K562 (cell line): Measurements from ENCODE around the gene LRRC74B. TPM values are rescaled to one million over a fixed set of nuclear protein-coding genes. Genes with fewer than 3 reads are reported as not detected.

Source experiments
- ATAC-seq: fragments of 200-7000 bp; cut with Tn5 transposase; 3 replicates; pipeline ENCODE4 v1.9.1; 2020; ENCODE audit warnings: moderate library complexity
- BruUV-seq: library from RNA; stranded (reverse); fragments of 400-500 nt; replicated peaks from 2 replicates; lab custom pipeline; 2021; lab: Mats Ljungman, UMichigan
- CTCF ChIA-PET: fragments of 300-600 bp; formaldehyde crosslinking; extraction: SDS; loops from one replicate; lab custom pipeline; 2021; ENCODE audit warnings: low intra/inter-chr PET ratio; lab: Yijun Ruan, JAX
- POLR2A ChIA-PET: fragments of 300-600, 350-650 bp; sonication (Branson Sonifier 250); formaldehyde crosslinking; extraction: SDS; loops from one replicate; lab custom pipeline; 2021; ENCODE audit warnings: antibody characterized with exemption, inconsistent platforms; lab: Yijun Ruan, JAX
- DNase-seq, 4 experiments: peaks; one replicate each; pipeline versions ENCODE4 v3.0.0 to v3.0.0-alpha.2; 2011 to 2018; ENCODE audit warnings: low spot score in 3 of 4, mixed read lengths in 3 of 4; ENCODE audit errors: extremely low read depth in 1 of 4
- FAIRE-seq: peaks from 2 replicates; lab custom pipeline; 2011; peaks lifted over from hg19 to GRCh38; lab: Jason Lieb, UNC
- H2AFZ ChIP-seq: 2 replicates; pipeline ENCODE4 v1.6.0; 2011; ENCODE audit warnings: low read depth, low read length, control low read depth, inconsistent platforms
- H3K27ac ChIP-seq: fragments of 200-600 bp; 3 replicates; pipeline ENCODE4 v1.8.0; 2011; ENCODE audit warnings: low read depth, mild to moderate bottlenecking, control low read depth, inconsistent platforms, low read length, moderate library complexity, mixed read lengths; ENCODE audit errors: extremely low read depth
- H3K27me3 ChIP-seq, 2 experiments: fragments of 300-600 bp in 1 of 2; 2 replicates in 1 of 2; 3 replicates in 1 of 2; pipeline versions ENCODE4 v1.6.0 to v1.8.0; 2011; ENCODE audit warnings: inconsistent platforms in 2 of 2, low read length in 2 of 2, mild to moderate bottlenecking in 1 of 2, mixed read lengths in 1 of 2, moderate library complexity in 1 of 2; ENCODE audit not compliant: control insufficient read depth in 2 of 2, insufficient read depth in 2 of 2
- H3K36me3 ChIP-seq: fragments of 300-600 bp; 3 replicates; pipeline ENCODE4 v1.8.0; 2011; ENCODE audit warnings: mild to moderate bottlenecking, low read length, inconsistent platforms; ENCODE audit not compliant: control insufficient read depth, insufficient read depth
- H3K4me1 ChIP-seq, 2 experiments: fragments of 200-600 bp in 1 of 2; replicated peaks in 1 of 2; 2 replicates in 1 of 2; 3 replicates in 1 of 2; pipeline versions ENCODE4 v1.5.1 to v1.8.0; 2011; ENCODE audit warnings: inconsistent platforms in 2 of 2, low read length in 2 of 2, mild to moderate bottlenecking in 1 of 2, mixed read lengths in 1 of 2, moderate library complexity in 1 of 2; ENCODE audit not compliant: control insufficient read depth in 2 of 2, insufficient read depth in 2 of 2
- H3K4me2 ChIP-seq: 2 replicates; pipeline ENCODE4 v1.6.1; 2011; ENCODE audit warnings: low read length, control low read depth, inconsistent platforms, mixed read lengths; ENCODE audit not compliant: insufficient read depth
- H3K4me3 ChIP-seq: fragments of 200-600 bp; sonication (generic), shearing (Covaris generic); 2 replicates; pipeline ENCODE4 v1.5.1; 2016; ENCODE audit warnings: control low read depth, inconsistent platforms
- H3K79me2 ChIP-seq: fragments of 200-600 bp; 3 replicates; pipeline ENCODE4 v1.8.0; 2011; ENCODE audit warnings: low read length, inconsistent platforms; ENCODE audit not compliant: control insufficient read depth, insufficient read depth
- H3K9ac ChIP-seq, 2 experiments: 2 replicates each; pipeline versions ENCODE4 v1.6.0 to v1.6.1; 2011; ENCODE audit warnings: low read depth in 2 of 2, low read length in 2 of 2, control low read depth in 1 of 2, inconsistent platforms in 1 of 2, mild to moderate bottlenecking in 1 of 2, mixed read lengths in 1 of 2; ENCODE audit not compliant: insufficient read depth in 1 of 2
- H3K9me1 ChIP-seq: one replicate; pipeline ENCODE4 v1.6.0; 2011; ENCODE audit warnings: inconsistent platforms, mild to moderate bottlenecking, low read length, moderate library complexity; ENCODE audit not compliant: control insufficient read depth, insufficient read depth
- H3K9me3 ChIP-seq: replicated peaks from 2 replicates; pipeline ENCODE4 v1.5.1; 2011; ENCODE audit warnings: low read depth, low read length, inconsistent platforms; ENCODE audit not compliant: control insufficient read depth, insufficient read depth
- H4K20me1 ChIP-seq: replicated peaks from 2 replicates; pipeline ENCODE4 v1.6.1; 2011; ENCODE audit warnings: low read length, inconsistent platforms, mixed read lengths; ENCODE audit not compliant: control insufficient read depth, insufficient read depth
- ARID1B ChIP-seq: fragments of 450-650 bp; IDR thresholded peaks from 2 replicates; pipeline ENCODE4 v1.6.1; 2016; ENCODE audit warnings: antibody characterized with exemption, mild to moderate bottlenecking, inconsistent platforms
- CLOCK ChIP-seq: fragments of 250-450 bp; sonication (Bioruptor Pico); IDR thresholded peaks from 2 replicates; pipeline ENCODE4 v1.4.0; 2020; ENCODE audit warnings: mild to moderate bottlenecking, moderate library complexity, borderline replicate concordance
- FOXK1 ChIP-seq: sonication (generic); formaldehyde crosslinking; IDR thresholded peaks from 2 replicates; pipeline ENCODE4 v1.8.0; 2022; ENCODE audit warnings: missing genetic modification reagents, mild to moderate bottlenecking, borderline replicate concordance
- FOXP1 ChIP-seq: sonication (generic); formaldehyde crosslinking; IDR thresholded peaks from 2 replicates; pipeline ENCODE4 v1.8.0; 2022; ENCODE audit warnings: mild to moderate bottlenecking, missing genetic modification reagents
- GTF2B ChIP-seq: IDR thresholded peaks from 2 replicates; pipeline ENCODE4 v1.6.1; 2011; ENCODE audit not compliant: insufficient read length; ENCODE audit errors: extremely low read depth
- HIVEP1 ChIP-seq: fragments of 250-450 bp; sonication (Bioruptor Pico); IDR thresholded peaks from 2 replicates; pipeline ENCODE4 v1.4.0; 2020; ENCODE audit warnings: mild to moderate bottlenecking
- KAT7 ChIP-seq: sonication (generic); formaldehyde crosslinking; IDR thresholded peaks from 2 replicates; pipeline ENCODE4 v1.8.0; 2022; ENCODE audit warnings: missing genetic modification reagents, mild to moderate bottlenecking, borderline replicate concordance
- KLF13 ChIP-seq: fragments of 450-650 bp; IDR thresholded peaks from 2 replicates; pipeline ENCODE4 v1.6.1; 2016; ENCODE audit warnings: missing genetic modification characterization, low read depth, mild to moderate bottlenecking, missing compliant biosample characterization, moderate library complexity, borderline replicate concordance
- MAFK ChIP-seq: IDR thresholded peaks from 2 replicates; pipeline ENCODE4 v1.6.1; 2011; ENCODE audit warnings: low read length, improper control_type of control experiment
- MCM3 ChIP-seq: fragments of 450-650 bp; IDR thresholded peaks from 2 replicates; pipeline ENCODE4 v1.6.1; 2016
- MXI1 ChIP-seq: IDR thresholded peaks from 2 replicates; pipeline ENCODE4 v1.6.1; 2011; ENCODE audit warnings: low read depth, mild to moderate bottlenecking, improper control_type of control experiment, low read length
- PPARD ChIP-seq: fragments of 250-450 bp; sonication (Bioruptor Pico); IDR thresholded peaks from 2 replicates; pipeline ENCODE4 v1.8.0; 2022; ENCODE audit warnings: inconsistent platforms, mild to moderate bottlenecking, moderate library complexity
- PRMT5 ChIP-seq: sonication (generic); formaldehyde crosslinking; IDR thresholded peaks from 2 replicates; pipeline ENCODE4 v1.5.0; 2020; ENCODE audit warnings: missing genetic modification reagents
- RAD51 ChIP-seq: fragments of 450-650 bp; IDR thresholded peaks from 2 replicates; pipeline ENCODE4 v1.7.1; 2016; ENCODE audit warnings: low read depth, mild to moderate bottlenecking, borderline replicate concordance
- TAF7 ChIP-seq: fragments of 450-650 bp; IDR thresholded peaks from 2 replicates; pipeline ENCODE4 v1.6.1; 2016; ENCODE audit warnings: missing genetic modification characterization, missing compliant biosample characterization
- ZBTB7A ChIP-seq: IDR thresholded peaks from 2 replicates; pipeline ENCODE4 v1.6.1; 2011; ENCODE audit warnings: low read depth, mild to moderate bottlenecking, low read length, moderate library complexity, borderline replicate concordance; ENCODE audit not compliant: control insufficient read depth
- ZC3H4 ChIP-seq: sonication (generic); formaldehyde crosslinking; IDR thresholded peaks from 2 replicates; pipeline ENCODE4 v1.9.0; 2021; ENCODE audit warnings: missing genetic modification reagents, borderline replicate concordance
- ZNF143 ChIP-seq: sonication (generic); formaldehyde crosslinking; IDR thresholded peaks from 2 replicates; pipeline ENCODE4 v1.9.0; 2022; ENCODE audit warnings: mild to moderate bottlenecking, missing genetic modification reagents
- ZNF408 ChIP-seq: fragments of 250-450 bp; sonication (Bioruptor Pico); IDR thresholded peaks from 2 replicates; pipeline ENCODE4 v1.4.0; 2020; ENCODE audit warnings: low read depth, mild to moderate bottlenecking, moderate library complexity
- ZNF589 ChIP-seq: fragments of 200-800 bp; sonication (Bioruptor generic); IDR thresholded peaks from 2 replicates; pipeline ENCODE4 v1.6.1; 2016; ENCODE audit warnings: low read depth, missing genetic modification characterization, missing compliant biosample characterization
- WGBS: fragments of 100-300 bp; shearing (Covaris generic); methylation state at CpG from one replicate; pipeline ENCODE4 v1.1.6; 2016; ENCODE audit warnings: low coverage, mixed read lengths; ENCODE audit not compliant: insufficient coverage; ENCODE audit errors: missing lambda C conversion rate; 5-methylcytosine and 5-hydroxymethylcytosine counted together
- in situ Hi-C: fragments of 300-500 bp; cut with MboI; formaldehyde crosslinking; loops from 4 replicates; pipeline ENCODE4 v1.15.0; 2018; ENCODE audit warnings: inconsistent platforms, mixed read lengths
- intact Hi-C: fragments of 100-400 bp; cut with micrococcal nuclease; formaldehyde crosslinking; loops from 2 replicates; pipeline ENCODE4 v1.14.2; 2022
- polyA plus RNA-seq, 8 experiments: library from polyadenylated mRNA; depleted of rRNA in 4 of 8; stranded (reverse) in 5 of 8; unstranded in 3 of 8; fragments of >200 nt; fragmentation: Nextera tagmentation in 2 of 8; fragmentation: Illumina TruSeq in 1 of 8; extraction: Ambion mirVana in 2 of 8; extraction: Trizol in 1 of 8; gene quantifications; 2 replicates each; pipeline versions ENCODE4 v1.2.1 to v1.2.3, GENCODE V29; 2011 to 2014; ENCODE audit warnings: inconsistent platforms in 1 of 8, missing spikeins in 1 of 8
- total RNA-seq, 7 experiments: library from RNA; depleted of rRNA in 6 of 7; stranded (reverse); fragments of >200 nt in 6 of 7; fragmentation: Illumina TruSeq in 2 of 7; extraction: Trizol in 2 of 7; gene quantifications; 2 replicates each; pipeline versions ENCODE4 v1.2.1 to v1.2.3, GENCODE V29; 2011 to 2021; ENCODE audit warnings: low replicate concordance in 1 of 7

The LRRC74B gene
- total and polyA plus RNA-seq, 9 of the 15 experiments (the other 6 are each of a cell fraction or from before 2014, with no cell fraction given), result not detected

DNA sequence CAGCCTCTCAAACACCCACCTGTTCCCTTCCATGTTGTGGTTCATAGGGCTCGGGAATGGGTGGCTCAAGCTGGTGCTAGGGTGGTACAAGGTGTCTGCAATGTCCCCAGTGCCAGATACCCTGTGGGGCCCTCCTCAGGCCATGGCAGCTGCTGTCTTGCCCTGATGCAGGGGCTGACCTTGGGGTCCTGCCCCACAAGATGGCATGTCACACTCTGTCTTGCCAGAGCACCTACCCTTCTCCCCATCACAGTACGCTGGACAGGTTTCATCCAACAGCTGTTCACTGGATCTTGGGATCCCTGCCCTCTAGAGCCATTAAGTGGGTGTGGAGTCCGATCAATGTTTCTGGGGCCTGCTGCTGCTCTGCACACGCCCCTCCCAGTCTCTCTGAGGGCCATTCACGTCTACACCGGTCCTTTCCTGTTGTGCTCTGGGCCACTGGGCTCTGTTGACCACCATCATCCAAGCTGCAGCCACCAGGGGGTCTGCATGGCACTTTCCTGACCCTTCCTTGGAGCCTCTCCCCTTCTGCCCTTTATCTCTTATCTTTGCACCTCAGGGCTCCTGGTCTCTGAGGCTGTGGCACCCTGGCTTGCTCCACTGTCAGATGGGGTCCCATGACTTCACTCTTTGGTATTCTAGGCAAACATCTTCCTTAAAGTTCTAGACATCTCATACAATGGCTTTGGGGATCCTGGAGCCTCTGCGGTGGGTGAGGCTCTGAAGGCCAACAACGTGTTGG, 7.1 kb downstream of the LRRC74B start:
- Histone ChIP-seq H3K9me3 (no peaks in the 10 kb centered on the region), H3K27ac (no peak overlapping the region), H3K79me2 (no peaks in the 10 kb centered on the region), H3K36me3 (no peaks in the 10 kb centered on the region), H3K4me1 (peaks cover 26 to 40% of the 10 kb centered on the region in 2 experiments), H3K4me2 (no peak overlapping the region), H3K27me3 (peaks cover 28 to 82% of the 10 kb centered on the region in 2 experiments; a peak in 4 of 5 replicates), H2AFZ (no peak overlapping the region), H3K9ac (peak overlapping the region in 1 of 2 experiments; percentile 11; a peak in 2 of 4 replicates), H3K9me1 (peaks cover 15% of the 10 kb centered on the region), H3K4me3 (no peak overlapping the region), H4K20me1 (peaks cover 42% of the 10 kb centered on the region)
- DNase-seq, result peak in 1 of 4 experiments; percentile 55
- 9% methylated on average over 8 of the region's 8 CpGs for WGBS
- FAIRE-seq, result no peak
- BruUV-seq, result no TSS peak
- CTCF ChIA-PET, result no interaction called here
- POLR2A ChIA-PET, result interaction anchor here (0.7 to 6.1 kb wide), 9 partner anchors 7 to 404 kb away, joined by 3 to 54 read pairs (median 4); partner anchors contain the start of gene LRRC74B
- ATAC-seq, result no peak
- in situ Hi-C loops, result no loop called here
- intact Hi-C loops, result no loop called here
- TF ChIP-seq PRMT5 (CRISPR knock-in tag) (no peak), ZBTB7A (0 out of 2 replicates have a peak, but pooled peaks have one; percentile 42), FOXP1 (CRISPR knock-in tag) (no peak), FOXK1 (CRISPR knock-in tag) (no peak), ZC3H4 (CRISPR knock-in tag) (peak; percentile 86), HIVEP1 (no peak), ZNF589 (CRISPR knock-in tag) (no peak), CLOCK (CRISPR knock-in tag) (no peak), MCM3 (peak; percentile 45; the same call in 1 of the 2 replicates), PPARD (no peak), ZNF408 (no peak), GTF2B (no peak), KAT7 (CRISPR knock-in tag) (no peak), ZNF143 (CRISPR knock-in tag) (no peak), RAD51 (no peak), ARID1B (peak; percentile 36; the same call in 1 of the 2 replicates), TAF7 (tag) (0 out of 2 replicates have a peak, but pooled peaks have one; percentile 15), MAFK (no peak; the same call in 1 of the 2 replicates), MXI1 (no peak), KLF13 (0 out of 2 replicates have a peak, but pooled peaks have one; percentile 6)
